NCI-H526 (cell line): Measurements from ENCODE around the gene EGFR.
A peak's percentile ranks its signal among the peaks of the same experiment; 100 is the strongest.

Experiments used
- DNase-seq, 2 experiments: peaks; one replicate each; lab custom pipeline; 2025; lab: John Stamatoyannopoulos, UW

Gene EGFR

GRCh38 chr7:55063061-55063460 is 44.2 kb downstream of the EGFR start:
- no peak for DNase-seq

GRCh38 chr7:55063633-55064032 is 44.8 kb downstream of the EGFR start:
- no peak for DNase-seq

GRCh38 chr7:55065079-55065478 is 46.3 kb downstream of the EGFR start:
- DNase-seq: no peak

GRCh38 chr7:55065511-55066229 is 46.9 kb downstream of the EGFR start:
- no peak for DNase-seq

- no peak for DNase-seq
These were observed 47.7 kb downstream of the EGFR start for GRCh38 chr7:55066524-55066923.

DNA sequence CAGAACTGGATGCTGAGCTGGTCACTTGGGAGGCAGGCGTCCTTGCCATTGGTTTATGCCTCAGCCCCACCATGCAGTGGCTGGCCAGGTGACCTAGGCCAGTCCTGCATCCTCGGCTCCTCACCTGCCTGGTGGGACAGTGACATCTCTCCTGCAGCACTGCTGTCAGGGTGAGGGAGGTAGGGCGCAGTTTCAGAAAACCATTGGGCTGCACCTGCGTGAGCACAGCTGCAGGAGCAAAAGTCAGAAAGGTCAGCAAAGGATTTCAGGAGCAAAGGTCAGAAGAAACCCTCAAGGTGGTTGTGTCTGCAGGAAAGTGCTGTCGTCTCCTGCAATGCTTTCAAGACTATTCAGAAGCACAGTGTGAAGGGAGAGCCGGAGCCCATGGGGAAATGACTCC is 48.1 kb downstream of the EGFR start:
- DNase-seq: no peak

GRCh38 chr7:55067748-55068147 is 48.9 kb downstream of the EGFR start:
- DNase-seq: no peak

GRCh38 chr7:55069271-55069792 is 50.5 kb downstream of the EGFR start:
- no peak for DNase-seq

DNA sequence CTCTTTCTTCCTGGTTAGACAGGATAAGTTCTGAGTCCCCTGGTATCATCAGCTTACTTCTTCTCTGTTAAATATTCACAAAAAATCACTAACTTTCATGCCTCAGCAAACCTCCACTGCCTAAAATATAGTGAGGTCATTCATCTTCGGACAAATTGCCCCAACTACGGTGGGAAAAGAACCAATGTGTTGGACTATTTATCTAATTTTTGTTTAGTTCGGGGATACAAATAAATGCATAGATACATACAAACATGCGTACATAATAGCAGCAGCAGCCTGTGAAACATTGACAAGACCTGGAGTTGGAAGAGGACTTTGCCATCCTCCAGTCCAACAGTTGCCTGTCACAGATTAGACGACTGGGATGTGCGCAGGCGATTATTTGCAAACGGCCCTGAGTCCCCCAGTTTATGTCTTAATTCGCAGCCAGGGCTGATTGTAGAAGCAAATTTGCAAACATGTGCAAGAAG is 51.5 kb downstream of the EGFR start:
- no peak for DNase-seq

GRCh38 chr7:55070854-55071253 is 52.0 kb downstream of the EGFR start:
- DNase-seq: no peak

DNA sequence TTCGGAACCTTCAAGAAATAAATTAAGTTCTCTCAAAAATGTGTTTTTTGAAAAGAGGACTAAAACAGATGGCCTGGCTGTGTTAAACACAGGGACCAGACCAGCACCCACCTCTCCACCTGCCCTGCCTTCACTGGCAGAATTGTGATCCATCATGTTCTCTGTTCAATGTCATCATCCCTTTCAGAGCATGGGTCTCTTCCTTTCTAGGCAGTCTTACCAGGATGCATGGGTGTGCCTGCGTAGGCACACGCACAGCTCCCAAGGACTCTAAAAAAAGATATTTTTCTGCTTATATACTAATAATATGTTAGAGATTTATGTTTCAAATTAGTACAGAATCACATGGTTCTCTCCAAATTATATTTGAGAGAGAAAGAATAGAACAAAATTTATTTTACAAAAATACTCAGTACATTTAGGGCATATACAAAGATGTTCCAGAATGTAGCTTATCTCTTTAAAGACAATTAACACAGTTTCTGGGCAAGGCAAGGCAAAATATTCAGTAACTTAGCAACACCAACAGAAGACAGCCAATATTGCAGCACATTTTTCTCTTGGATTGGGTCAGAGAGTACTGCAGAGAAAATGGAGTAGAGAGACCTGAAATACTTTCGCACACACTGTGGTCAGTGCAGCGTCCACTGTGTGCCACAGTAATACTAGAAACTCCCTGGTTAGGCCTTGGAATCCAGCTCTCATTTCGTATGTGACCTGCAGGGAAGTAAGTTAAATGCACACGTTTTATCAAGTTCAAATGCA is 52.8 kb downstream of the EGFR start:
- DNase-seq: no peak

DNA sequence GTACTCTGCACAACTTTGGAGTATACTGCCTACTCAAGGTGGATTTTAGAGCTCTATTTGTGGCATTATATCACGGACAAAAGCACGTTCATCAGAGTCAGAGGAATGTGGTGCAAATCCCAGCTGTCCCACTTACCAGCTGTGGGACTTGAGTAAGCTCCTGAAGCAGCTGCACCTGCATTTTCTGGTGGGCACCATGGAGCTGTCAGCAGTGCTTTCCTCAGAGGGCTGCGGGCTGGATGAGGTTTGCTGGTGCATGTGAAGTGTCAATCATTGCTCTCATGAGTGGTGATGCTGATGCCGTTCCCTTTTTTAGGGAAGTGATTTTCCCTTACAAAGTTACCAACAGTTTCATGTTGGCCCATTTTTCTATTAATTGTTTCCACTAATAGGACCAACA is 53.4 kb downstream of the EGFR start:
- no peak for DNase-seq

DNA sequence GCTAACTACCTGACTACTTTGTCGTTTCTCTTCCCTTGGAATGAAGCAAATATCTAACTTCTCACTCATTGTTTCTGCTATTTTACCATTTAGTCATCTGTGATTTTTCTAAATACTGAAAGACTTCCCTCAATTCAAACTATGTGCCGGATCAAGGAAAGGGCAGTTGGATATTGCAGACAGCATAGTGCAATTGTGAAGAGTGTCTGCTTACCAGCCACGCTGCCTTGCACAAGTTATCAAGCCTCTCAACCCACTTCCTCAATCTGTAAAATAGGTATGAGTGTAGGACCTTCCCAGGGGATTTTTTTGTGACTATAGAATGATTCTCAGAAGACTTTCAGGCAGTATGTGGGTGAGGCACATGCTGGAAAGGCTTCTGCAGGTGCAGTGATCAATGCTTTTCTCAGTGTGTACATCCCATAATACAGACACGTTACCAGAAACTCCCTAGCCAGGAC is 54.3 kb downstream of the EGFR start:
- DNase-seq: no peak

- no peak for DNase-seq
These were observed 55.2 kb downstream of the EGFR start for GRCh38 chr7:55073976-55074528.

DNA sequence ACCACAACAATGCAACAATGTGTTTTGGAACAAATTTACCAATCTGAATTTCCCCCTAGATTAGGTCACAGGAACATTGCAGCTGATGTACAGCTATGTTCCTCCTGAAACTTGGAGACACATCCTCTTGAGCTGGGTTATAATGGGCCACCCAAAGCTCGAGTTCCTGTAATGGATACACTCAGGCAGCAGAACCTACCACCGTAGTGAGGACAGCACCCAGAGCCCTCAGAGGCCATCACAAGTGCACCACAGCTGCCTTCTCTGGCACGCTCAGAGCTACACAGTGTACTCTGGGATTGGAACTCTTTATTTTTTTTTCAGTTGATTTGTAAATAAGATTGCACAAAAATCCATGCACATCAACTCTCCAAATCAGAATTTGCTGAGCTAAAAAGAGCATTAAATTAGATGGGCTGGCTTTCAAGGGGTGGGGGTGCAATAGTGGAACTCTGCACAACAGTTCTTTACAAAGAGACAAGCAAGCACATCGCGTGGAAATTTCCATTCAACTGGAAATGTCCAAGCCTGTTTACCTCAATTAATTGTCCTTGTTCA is 56.7 kb downstream of the EGFR start:
- DNase-seq: no peak

- DNase-seq: no peak
These were observed 59.0 kb downstream of the EGFR start for GRCh38 chr7:55077561-55078410.

DNA sequence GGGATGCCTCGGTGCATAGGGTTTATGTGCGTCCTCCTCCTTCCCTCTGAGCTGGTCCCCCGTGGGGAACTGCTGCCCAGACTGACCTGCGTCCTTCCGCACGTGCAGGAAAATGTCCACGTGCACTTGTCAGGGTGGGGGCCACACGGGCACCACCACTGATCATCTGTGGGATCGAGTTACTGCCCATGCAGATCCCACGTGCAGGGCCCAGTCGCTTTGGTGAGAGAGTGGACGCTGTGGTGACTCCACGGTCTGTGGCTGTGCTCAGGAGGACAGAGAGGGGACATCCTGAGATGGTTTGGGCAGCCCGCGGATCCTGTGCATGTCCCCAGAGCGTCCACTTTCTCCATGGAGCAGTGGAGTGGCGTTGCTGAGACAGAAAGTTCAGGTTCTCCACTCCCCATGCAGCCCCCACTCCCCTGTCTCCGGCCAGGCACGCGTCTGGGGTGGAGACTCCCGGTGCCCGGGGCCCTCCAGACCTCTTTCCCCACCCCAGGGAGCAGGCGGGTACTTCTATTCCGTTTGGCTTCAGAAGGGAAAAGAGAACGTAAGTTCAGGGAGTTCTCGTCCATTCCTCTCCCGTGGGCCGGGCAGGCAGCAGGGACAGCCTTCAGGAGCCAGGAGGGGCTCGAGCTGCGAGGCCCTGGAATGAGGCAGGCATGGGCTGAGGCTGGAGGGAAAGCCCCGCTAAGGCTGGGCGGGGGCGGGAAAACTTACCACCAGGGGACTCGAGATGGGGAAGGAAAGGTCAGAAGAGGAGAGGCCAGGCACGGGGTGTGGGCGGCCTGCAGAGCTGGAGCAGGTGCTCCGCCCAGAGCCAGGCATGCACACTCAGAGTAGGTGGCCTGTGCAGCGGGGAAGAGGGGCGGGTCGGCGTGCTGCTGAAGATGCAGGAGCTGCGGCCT is 59.9 kb downstream of the EGFR start:
- peak in 1 of 2 experiments; percentile 9 for DNase-seq

GRCh38 chr7:55080000-55080623 is 61.3 kb downstream of the EGFR start:
- no peak for DNase-seq

- DNase-seq: no peak
These were observed 62.3 kb downstream of the EGFR start for GRCh38 chr7:55081068-55081467.
